NCI-H226 (cell line): ENCODE results near the gene TRAPPC12.
"Not testable (repeated sequence)": the region's sequence is repeated elsewhere in the genome, so short reads cannot be mapped to it uniquely, and the experiment has no call there.

ENCODE experiments used
- DNase-seq: peaks from one replicate; pipeline ENCODE4 v3.0.0-alpha.2; 2015

The TRAPPC12 gene

GRCh38 chr2:3433776-3434400 is 54.4 kb downstream of the TRAPPC12 start:
- no peak for DNase-seq

GRCh38 chr2:3434654-3435053 is 55.2 kb downstream of the TRAPPC12 start:
- DNase-seq = no peak

- no peak for DNase-seq
Measured at GRCh38 chr2:3435445-3435844, 56.0 kb downstream of the TRAPPC12 start.

- DNase-seq = no peak
Measured at GRCh38 chr2:3440477-3440876, 61.0 kb downstream of the TRAPPC12 start.

GRCh38 chr2:3441465-3441864 is 62.0 kb downstream of the TRAPPC12 start:
- DNase-seq = no peak

- no peak for DNase-seq
Measured at GRCh38 chr2:3442185-3442584, 62.7 kb downstream of the TRAPPC12 start.

- no peak for DNase-seq
Measured at GRCh38 chr2:3443083-3443482, 63.6 kb downstream of the TRAPPC12 start.

- DNase-seq = no peak
Measured at GRCh38 chr2:3443506-3444084, 64.1 kb downstream of the TRAPPC12 start.

- DNase-seq = no peak
Measured at GRCh38 chr2:3445891-3446290, 66.4 kb downstream of the TRAPPC12 start.

GRCh38 chr2:3446381-3446780 is 66.9 kb downstream of the TRAPPC12 start:
- DNase-seq = no peak

GRCh38 chr2:3447186-3447585 is 67.7 kb downstream of the TRAPPC12 start:
- not testable (repeated sequence) for DNase-seq

GRCh38 chr2:3447789-3448317 is 68.4 kb downstream of the TRAPPC12 start:
- DNase-seq = no peak

GRCh38 chr2:3448441-3448911 is 69.0 kb downstream of the TRAPPC12 start:
- not testable (repeated sequence) for DNase-seq

- DNase-seq = no peak
Measured at GRCh38 chr2:3449086-3449485, 69.6 kb downstream of the TRAPPC12 start.

GRCh38 chr2:3449936-3450335 is 70.4 kb downstream of the TRAPPC12 start:
- no peak for DNase-seq

GRCh38 chr2:3450385-3451010 is 71.0 kb downstream of the TRAPPC12 start:
- DNase-seq = no peak

GRCh38 chr2:3451169-3451568 is 71.7 kb downstream of the TRAPPC12 start:
- DNase-seq = no peak

GRCh38 chr2:3451926-3452671 is 72.6 kb downstream of the TRAPPC12 start:
- no peak for DNase-seq

- no peak for DNase-seq
Measured at GRCh38 chr2:3453190-3453999, 73.9 kb downstream of the TRAPPC12 start.

- DNase-seq = not testable (repeated sequence)
Measured at GRCh38 chr2:3454005-3454404, 74.5 kb downstream of the TRAPPC12 start.

- DNase-seq = no peak
Measured at GRCh38 chr2:3454802-3455201, 75.3 kb downstream of the TRAPPC12 start.

GRCh38 chr2:3456125-3456524 is 76.6 kb downstream of the TRAPPC12 start:
- no peak for DNase-seq
